CD4-positive, CD25-positive, alpha-beta regulatory T cell (primary cell): Measurements from ENCODE around the gene HABP2. TPM values are rescaled to one million over a fixed set of nuclear protein-coding genes. Genes with fewer than 3 reads are reported as not detected.

Experiments
- ATAC-seq, 2 donors: fragments of 150-1000 bp; cut with Tn5 transposase; one replicate each; pipeline ENCODE4 v1.10.0; 2021; ENCODE audit warnings: low read depth in 2 of 2, moderate number of reproducible peaks in 2 of 2, moderate library complexity in 1 of 2
- DNase-seq, 3 donors: peaks; one replicate each; pipeline versions ENCODE4 v3.0.0 to v3.0.0-alpha.2; 2012 to 2022; ENCODE audit warnings: mixed read lengths in 1 of 3
- H3K27ac ChIP-seq: one replicate; pipeline ENCODE4 v1.7.0; 2013; ENCODE audit warnings: mild to moderate bottlenecking, low read length; ENCODE audit not compliant: insufficient read depth, poor library complexity, severe bottlenecking
- H3K27me3 ChIP-seq: one replicate; pipeline ENCODE4 v1.7.0; 2013; ENCODE audit warnings: low read length; ENCODE audit not compliant: control insufficient read depth, insufficient read depth
- H3K36me3 ChIP-seq: one replicate; pipeline ENCODE4 v1.7.0; 2013; ENCODE audit warnings: mild to moderate bottlenecking, low read length, moderate library complexity; ENCODE audit not compliant: control insufficient read depth, insufficient read depth
- H3K4me1 ChIP-seq: 2 replicates; pipeline ENCODE4 v1.7.0; 2013; ENCODE audit warnings: mild to moderate bottlenecking, low read length; ENCODE audit not compliant: insufficient read depth, control insufficient read depth, poor library complexity, severe bottlenecking
- H3K4me3 ChIP-seq: one replicate; pipeline ENCODE4 v1.7.0; 2013; ENCODE audit warnings: low read depth, mild to moderate bottlenecking, low read length, moderate library complexity
- H3K9me3 ChIP-seq, 2 experiments: 1 replicate in 1 of 2; 2 replicates in 1 of 2; pipeline ENCODE4 v1.7.0; 2013; ENCODE audit warnings: low read length in 2 of 2, mild to moderate bottlenecking in 1 of 2, moderate library complexity in 1 of 2; ENCODE audit not compliant: control insufficient read depth in 2 of 2
- H3K27ac Mint-ChIP-seq, 3 donors: one replicate each; pipeline ENCODE4 v1.8.0; 2020 to 2022; ENCODE audit warnings: mild to moderate bottlenecking in 3 of 3, mixed read lengths in 3 of 3, moderate library complexity in 2 of 3
- H3K27me3 Mint-ChIP-seq: one replicate; pipeline ENCODE4 v1.8.0; 2022; ENCODE audit warnings: mild to moderate bottlenecking, mixed read lengths
- H3K36me3 Mint-ChIP-seq: one replicate; pipeline ENCODE4 v1.8.0; 2020; ENCODE audit warnings: mixed read lengths
- H3K4me1 Mint-ChIP-seq, 4 donors: one replicate each; pipeline ENCODE4 v1.8.0; 2020 to 2022; ENCODE audit warnings: mixed read lengths in 4 of 4, mild to moderate bottlenecking in 1 of 4
- H3K4me3 Mint-ChIP-seq, 4 donors: one replicate each; pipeline ENCODE4 v1.8.0; 2020 to 2022; ENCODE audit warnings: mild to moderate bottlenecking in 4 of 4, mixed read lengths in 4 of 4, moderate library complexity in 3 of 4
- H3K9me3 Mint-ChIP-seq, 7 donors: one replicate each; pipeline ENCODE4 v1.8.0; 2020 to 2022; ENCODE audit warnings: mixed read lengths in 7 of 7, mild to moderate bottlenecking in 3 of 7, moderate library complexity in 2 of 7
- polyA plus RNA-seq, 4 donors: library from polyadenylated mRNA; unstranded; fragments of 300-500 nt; fragmentation: Illumina TruSeq; gene quantifications; one replicate each; pipeline ENCODE4 v1.2.3, GENCODE V29; 2021
- total RNA-seq: library from RNA; stranded (reverse); gene quantifications from one replicate; pipeline ENCODE4 v1.2.3, GENCODE V29; 2022

The HABP2 gene
- total RNA-seq: not detected
- not detected for polyA plus RNA-seq

GRCh38 chr10:113552701-113553100 is at the start of gene HABP2:
Gene HABP2, plus strand, starts transcription at chr10:113553053. Its CDS starts 69 bp downstream, at chr10:113553122.
- Mint-ChIP-seq H3K27me3 (no peaks in the 10 kb centered on the region), H3K4me3 (no peak within 1 kb of the TSS), H3K36me3 (no peaks in the 10 kb centered on the region), H3K27ac (no peak within 1 kb of the TSS), H3K4me1 (peaks cover 0 to 4% (median 2%) of the 10 kb centered on the region in 4 donors), H3K9me3 (peaks cover 0 to 2% (median 0%) of the 10 kb centered on the region in 7 donors)
- no peak for DNase-seq
- Histone ChIP-seq H3K4me3 (no peak within 1 kb of the TSS), H3K36me3 (no peaks in the 10 kb centered on the region), H3K27ac (no peak within 1 kb of the TSS), H3K4me1 (no peaks in the 10 kb centered on the region), H3K27me3 (no peaks in the 10 kb centered on the region), H3K9me3 (no peaks in the 10 kb centered on the region)
- no peak for ATAC-seq

- Mint-ChIP-seq H3K9me3 (no peaks in the 10 kb centered on the region), H3K4me1 (no peaks in the 10 kb centered on the region), H3K27me3 (peaks cover 8% of the 10 kb centered on the region), H3K4me3 (no peak overlapping the region), H3K36me3 (no peaks in the 10 kb centered on the region), H3K27ac (no peak overlapping the region)
- H3K27me3 ChIP-seq: no peaks in the 10 kb centered on the region
- H3K4me1 ChIP-seq: no peaks in the 10 kb centered on the region
- no peaks in the 10 kb centered on the region for H3K9me3 ChIP-seq
- ATAC-seq (no peak), DNase-seq (no peak)
- no peak overlapping the region for H3K27ac ChIP-seq
- no peaks in the 10 kb centered on the region for H3K36me3 ChIP-seq
- no peak overlapping the region for H3K4me3 ChIP-seq
These were observed 48.9 kb upstream of the HABP2 start for GRCh38 chr10:113503930-113504329.

DNA sequence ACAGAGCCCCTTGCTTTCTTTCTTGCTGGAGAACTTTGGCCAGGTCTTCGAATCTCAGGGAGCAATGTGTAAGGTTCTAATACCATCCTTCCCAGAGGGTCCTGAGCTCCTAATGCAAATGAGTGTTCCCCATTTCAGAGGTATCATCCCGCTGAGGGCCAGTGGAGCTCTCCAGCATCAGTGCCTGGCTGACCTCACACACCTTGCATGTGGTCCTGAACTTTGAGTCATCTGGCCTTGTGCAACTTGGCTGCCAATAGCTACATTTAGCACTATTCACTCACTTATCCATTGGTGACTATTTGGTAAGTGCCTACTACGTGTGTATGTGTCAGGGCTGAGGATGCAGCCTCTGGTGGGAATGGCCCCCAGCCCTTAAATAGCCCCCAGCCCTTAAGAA is 48.4 kb upstream of the HABP2 start:
- Histone ChIP-seq H3K36me3 (no peaks in the 10 kb centered on the region), H3K27me3 (no peaks in the 10 kb centered on the region), H3K4me1 (no peaks in the 10 kb centered on the region), H3K27ac (no peak overlapping the region), H3K9me3 (no peaks in the 10 kb centered on the region), H3K4me3 (no peak overlapping the region)
- ATAC-seq (no peak), DNase-seq (no peak)
- Mint-ChIP-seq H3K4me3 (no peak overlapping the region), H3K27ac (no peak overlapping the region), H3K4me1 (no peaks in the 10 kb centered on the region), H3K36me3 (no peaks in the 10 kb centered on the region), H3K9me3 (no peaks in the 10 kb centered on the region), H3K27me3 (peaks cover 8% of the 10 kb centered on the region)

DNA sequence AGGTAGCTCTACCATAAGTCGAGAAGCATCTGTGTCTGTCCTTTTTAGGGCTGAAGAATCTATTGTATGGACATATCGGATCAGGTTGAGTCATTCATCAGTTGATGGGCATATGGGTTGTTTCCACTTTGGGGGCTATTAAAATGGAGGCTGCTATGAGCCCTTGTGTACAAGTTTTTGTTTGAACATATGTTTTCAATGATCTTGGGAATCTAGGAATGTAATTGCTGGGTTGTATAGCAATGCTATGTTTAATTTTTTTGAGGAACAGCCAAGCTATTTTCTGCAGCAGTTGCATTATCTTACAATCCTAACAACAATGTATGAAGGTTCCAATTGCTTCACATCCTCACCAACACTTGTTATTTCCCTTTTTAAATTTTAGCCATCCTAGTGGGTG is 46.4 kb upstream of the HABP2 start:
- no peak for DNase-seq
- H3K27ac ChIP-seq: no peak overlapping the region
- Mint-ChIP-seq H3K4me1 (no peaks in the 10 kb centered on the region), H3K27ac (no peak overlapping the region), H3K27me3 (peaks cover 13% of the 10 kb centered on the region), H3K4me3 (no peak overlapping the region), H3K9me3 (peaks cover 0 to 12% (median 2%) of the 10 kb centered on the region in 7 donors), H3K36me3 (no peaks in the 10 kb centered on the region)
- no peaks in the 10 kb centered on the region for H3K9me3 ChIP-seq
- H3K36me3 ChIP-seq: no peaks in the 10 kb centered on the region
- no peak overlapping the region for H3K4me3 ChIP-seq
- no peak for ATAC-seq
- H3K4me1 ChIP-seq: no peaks in the 10 kb centered on the region
- H3K27me3 ChIP-seq: no peaks in the 10 kb centered on the region

- ATAC-seq (no peak), DNase-seq (no peak)
- Histone ChIP-seq H3K4me1 (no peaks in the 10 kb centered on the region), H3K9me3 (peaks cover 0 to 4% of the 10 kb centered on the region in 2 experiments), H3K27me3 (no peaks in the 10 kb centered on the region), H3K36me3 (no peaks in the 10 kb centered on the region), H3K4me3 (no peak overlapping the region), H3K27ac (no peak overlapping the region)
- Mint-ChIP-seq H3K27ac (no peak overlapping the region), H3K4me3 (no peak overlapping the region), H3K4me1 (no peaks in the 10 kb centered on the region), H3K9me3 (peaks cover 0 to 20% (median 7%) of the 10 kb centered on the region in 7 donors), H3K36me3 (no peaks in the 10 kb centered on the region), H3K27me3 (peaks cover 13% of the 10 kb centered on the region)
These were observed 41.4 kb upstream of the HABP2 start for GRCh38 chr10:113511419-113511818.

GRCh38 chr10:113515161-113515560 is 37.7 kb upstream of the HABP2 start:
- Mint-ChIP-seq H3K4me1 (no peaks in the 10 kb centered on the region), H3K36me3 (no peaks in the 10 kb centered on the region), H3K27ac (no peak overlapping the region), H3K27me3 (peaks cover 11% of the 10 kb centered on the region), H3K4me3 (no peak overlapping the region), H3K9me3 (peaks cover 0 to 20% (median 7%) of the 10 kb centered on the region in 7 donors)
- Histone ChIP-seq H3K4me3 (no peak overlapping the region), H3K9me3 (peaks cover 0 to 4% of the 10 kb centered on the region in 2 experiments), H3K27ac (no peak overlapping the region), H3K4me1 (no peaks in the 10 kb centered on the region), H3K27me3 (no peaks in the 10 kb centered on the region), H3K36me3 (no peaks in the 10 kb centered on the region)
- ATAC-seq (no peak), DNase-seq (no peak)

DNA sequence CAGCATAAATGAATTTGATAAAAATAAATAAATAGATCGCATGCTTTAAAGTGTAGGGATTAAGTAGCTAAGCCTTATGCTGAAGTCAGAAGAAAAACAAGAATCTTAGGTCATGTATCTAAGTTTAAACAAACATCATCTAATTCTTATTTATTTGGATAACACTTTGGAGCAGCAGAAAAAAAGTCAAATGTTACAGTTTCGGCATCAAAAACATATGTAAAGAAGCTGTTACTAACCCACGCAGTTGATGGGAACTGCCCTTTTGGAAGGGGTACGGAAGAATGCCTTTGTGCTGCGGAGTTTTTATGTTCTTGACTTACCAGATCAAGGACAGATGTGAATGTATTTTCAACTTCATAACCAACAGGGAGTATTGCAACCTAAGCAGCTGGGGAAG is 37.3 kb upstream of the HABP2 start:
- peaks cover 0 to 4% of the 10 kb centered on the region in 2 experiments for H3K9me3 ChIP-seq
- H3K36me3 ChIP-seq: no peaks in the 10 kb centered on the region
- no peak overlapping the region for H3K4me3 ChIP-seq
- no peak overlapping the region for H3K4me3 Mint-ChIP-seq
- H3K4me1 Mint-ChIP-seq: no peaks in the 10 kb centered on the region
- no peak overlapping the region for H3K27ac ChIP-seq
- no peaks in the 10 kb centered on the region for H3K36me3 Mint-ChIP-seq
- no peaks in the 10 kb centered on the region for H3K4me1 ChIP-seq
- peaks cover 0 to 16% (median 7%) of the 10 kb centered on the region in 7 donors for H3K9me3 Mint-ChIP-seq
- DNase-seq (no peak), ATAC-seq (no peak)
- H3K27me3 ChIP-seq: no peaks in the 10 kb centered on the region
- H3K27ac Mint-ChIP-seq: no peak overlapping the region
- H3K27me3 Mint-ChIP-seq: peaks cover 7% of the 10 kb centered on the region

DNA sequence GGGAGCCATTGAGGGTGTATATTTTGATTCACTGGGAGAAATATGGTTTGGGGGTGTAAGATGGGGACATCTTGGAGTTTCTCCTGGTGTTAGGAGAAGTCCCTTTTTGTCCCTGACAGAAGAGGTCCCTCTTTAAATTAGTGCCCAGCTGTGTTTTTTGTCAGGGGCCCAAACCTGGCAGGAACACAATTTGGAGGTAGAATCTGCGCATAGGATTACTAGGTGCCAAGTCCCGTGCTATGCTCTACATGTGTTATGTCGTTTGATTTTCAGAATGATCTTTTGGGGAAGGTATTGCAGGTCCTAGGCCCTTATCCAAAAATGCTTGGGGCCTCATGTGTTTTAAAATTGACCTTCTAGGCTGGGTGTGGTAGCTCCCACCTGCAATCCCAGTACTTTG is 36.8 kb upstream of the HABP2 start:
- no peak overlapping the region for H3K27ac ChIP-seq
- H3K27ac Mint-ChIP-seq: no peak overlapping the region
- peaks cover 4% of the 10 kb centered on the region for H3K27me3 Mint-ChIP-seq
- no peaks in the 10 kb centered on the region for H3K36me3 Mint-ChIP-seq
- peaks cover 0 to 4% of the 10 kb centered on the region in 2 experiments for H3K9me3 ChIP-seq
- peaks cover 0 to 15% (median 7%) of the 10 kb centered on the region in 7 donors for H3K9me3 Mint-ChIP-seq
- no peak overlapping the region for H3K4me3 Mint-ChIP-seq
- H3K4me3 ChIP-seq: no peak overlapping the region
- H3K36me3 ChIP-seq: no peaks in the 10 kb centered on the region
- H3K4me1 Mint-ChIP-seq: no peaks in the 10 kb centered on the region
- no peaks in the 10 kb centered on the region for H3K4me1 ChIP-seq
- no peaks in the 10 kb centered on the region for H3K27me3 ChIP-seq
- ATAC-seq (no peak), DNase-seq (no peak)
